Myocyte (in vitro differentiated cells): ENCODE results near the gene TCTN3. TPM values are rescaled to one million over a fixed set of nuclear protein-coding genes. Genes with fewer than 3 reads are reported as not detected.
"Not testable (repeated sequence)": the region's sequence is repeated elsewhere in the genome, so short reads cannot be mapped to it uniquely, and the experiment has no call there.

Source experiments
- DNase-seq: peaks from one replicate; pipeline ENCODE4 v3.0.0-alpha.2; 2012; ENCODE audit warnings: low read depth
- polyA plus RNA-seq: library from polyadenylated mRNA; unstranded; fragments of >200 nt; gene quantifications from one replicate; pipeline ENCODE4 v1.2.1, GENCODE V29; 2012; ENCODE audit warnings: missing spikeins
- total RNA-seq: library from RNA; depleted of rRNA; stranded (reverse); fragments of >200 nt; gene quantifications from 2 replicates; pipeline ENCODE4 v1.2.3, GENCODE V29; 2014

The TCTN3 gene, protein sequence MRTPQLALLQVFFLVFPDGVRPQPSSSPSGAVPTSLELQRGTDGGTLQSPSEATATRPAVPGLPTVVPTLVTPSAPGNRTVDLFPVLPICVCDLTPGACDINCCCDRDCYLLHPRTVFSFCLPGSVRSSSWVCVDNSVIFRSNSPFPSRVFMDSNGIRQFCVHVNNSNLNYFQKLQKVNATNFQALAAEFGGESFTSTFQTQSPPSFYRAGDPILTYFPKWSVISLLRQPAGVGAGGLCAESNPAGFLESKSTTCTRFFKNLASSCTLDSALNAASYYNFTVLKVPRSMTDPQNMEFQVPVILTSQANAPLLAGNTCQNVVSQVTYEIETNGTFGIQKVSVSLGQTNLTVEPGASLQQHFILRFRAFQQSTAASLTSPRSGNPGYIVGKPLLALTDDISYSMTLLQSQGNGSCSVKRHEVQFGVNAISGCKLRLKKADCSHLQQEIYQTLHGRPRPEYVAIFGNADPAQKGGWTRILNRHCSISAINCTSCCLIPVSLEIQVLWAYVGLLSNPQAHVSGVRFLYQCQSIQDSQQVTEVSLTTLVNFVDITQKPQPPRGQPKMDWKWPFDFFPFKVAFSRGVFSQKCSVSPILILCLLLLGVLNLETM
- 33.9 and 35.4 TPM in 2 replicates for total RNA-seq
- polyA plus RNA-seq: 35.5 TPM

DNA sequence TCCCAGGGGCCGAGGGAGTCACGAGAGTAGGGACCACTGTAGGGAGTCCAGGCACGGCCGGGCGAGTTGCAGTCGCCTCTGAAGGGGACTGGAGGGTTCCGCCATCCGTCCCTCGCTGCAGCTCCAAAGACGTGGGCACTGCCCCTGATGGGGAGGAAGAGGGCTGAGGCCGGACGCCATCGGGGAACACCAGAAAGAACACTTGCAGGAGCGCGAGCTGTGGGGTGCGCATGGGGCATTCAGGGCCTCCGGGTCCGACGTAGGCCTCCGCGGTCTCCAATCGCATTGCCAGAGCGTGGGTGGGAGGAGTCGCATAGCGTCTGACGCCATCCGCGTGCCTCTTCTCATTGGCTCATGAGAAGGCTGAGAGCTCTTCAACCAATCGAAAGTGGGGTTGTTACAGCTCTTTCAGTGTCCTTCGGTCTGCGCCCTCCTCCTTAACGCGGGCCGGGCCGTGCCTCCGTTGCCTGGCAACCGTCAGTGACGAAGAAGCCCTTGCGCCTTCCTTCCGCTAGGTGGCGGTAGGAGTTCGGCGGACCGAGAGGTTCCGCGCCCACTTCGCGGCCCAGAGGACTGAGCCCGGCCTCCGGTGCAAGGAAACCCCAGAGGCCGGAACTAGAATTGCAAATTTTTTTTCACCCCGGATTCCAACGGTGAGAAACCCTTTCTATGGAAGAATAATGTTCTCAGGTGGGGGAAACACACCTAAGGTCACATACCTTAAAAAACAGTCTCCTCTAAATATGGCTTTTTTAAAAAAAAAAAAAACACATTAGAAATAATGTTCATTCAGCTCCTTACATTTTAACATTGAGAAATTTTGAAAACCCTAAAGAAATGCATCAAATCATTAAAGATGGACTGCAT lies at the start of gene TCTN3:
Gene TCTN3 (minus strand): TSS at position 260 of the 867 bp plus-strand sequence. CDS start 28 bp downstream, at position 232.
- DNase-seq: peak; percentile 100

DNA sequence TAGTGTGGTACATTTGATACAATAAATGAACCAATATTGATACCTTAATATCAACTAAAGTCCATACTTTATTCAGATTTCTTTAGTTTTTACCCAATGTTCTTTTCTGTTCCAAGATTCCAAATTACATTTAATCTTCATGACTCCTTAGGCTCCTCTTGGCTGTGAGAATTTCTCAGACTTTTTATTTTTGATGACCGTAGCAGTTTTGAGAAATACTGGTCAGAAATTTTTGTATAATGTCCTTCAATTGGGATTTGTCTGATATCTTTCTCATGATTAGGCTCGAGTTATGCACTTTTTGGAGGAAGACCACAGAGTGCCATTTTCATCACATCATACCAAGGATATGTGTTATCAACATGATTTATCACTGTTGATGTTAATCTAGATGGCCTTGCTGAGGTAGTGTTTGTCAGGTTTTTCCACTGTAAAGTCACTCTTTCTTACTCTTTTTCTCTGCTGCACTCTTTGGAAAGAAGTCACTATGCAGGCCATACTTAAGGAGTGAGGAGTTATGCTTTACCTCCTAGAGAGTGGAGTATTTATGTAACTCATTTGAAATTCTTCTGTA lies 49.3 kb upstream of the TCTN3 start:
- DNase-seq: no peak

- no peak for DNase-seq
Observed at GRCh38 chr10:95742485-95742884, 48.8 kb upstream of the TCTN3 start.

- no peak for DNase-seq
Observed at GRCh38 chr10:95741807-95742467, 48.2 kb upstream of the TCTN3 start.

DNA sequence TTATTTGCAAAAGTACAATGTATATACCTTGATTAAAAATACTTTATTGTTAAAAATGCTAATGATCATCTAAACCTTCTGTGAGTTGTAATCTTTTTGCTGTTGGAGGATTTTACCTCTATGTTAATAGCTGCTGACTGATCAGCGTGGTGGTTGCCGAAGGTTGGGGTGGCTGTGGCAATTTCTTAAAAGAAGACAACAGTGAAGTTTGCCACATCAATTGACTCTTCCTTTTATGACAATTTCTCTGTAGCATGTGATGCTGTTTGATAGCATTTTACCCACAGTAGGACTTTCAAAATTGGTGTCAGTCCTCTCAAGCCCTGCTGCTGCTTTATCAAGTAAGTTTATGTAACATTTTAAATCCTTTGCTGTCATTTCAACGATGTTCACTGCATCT lies 45.3 kb upstream of the TCTN3 start:
- DNase-seq: no peak

GRCh38 chr10:95732907-95733306 lies 39.2 kb upstream of the TCTN3 start:
- not testable (repeated sequence) for DNase-seq

DNA sequence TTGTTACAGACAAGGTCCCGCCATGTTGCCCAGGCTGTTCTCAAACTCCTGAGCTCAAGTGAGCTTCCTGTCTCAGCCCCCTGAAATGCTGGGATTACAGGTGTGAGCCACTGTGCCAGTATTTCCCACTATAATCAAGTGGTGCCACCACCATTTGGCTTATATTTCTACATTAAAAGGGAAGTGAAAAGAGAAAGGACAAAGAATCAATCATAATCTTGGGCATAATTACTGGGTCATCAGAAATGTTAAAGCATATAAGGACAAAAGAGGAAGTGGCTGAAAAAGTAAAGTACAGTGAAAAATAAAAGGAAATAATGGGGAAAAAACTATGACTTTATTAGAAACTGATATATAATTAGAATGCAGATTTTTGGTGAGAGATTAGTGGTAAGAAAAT lies 36.5 kb upstream of the TCTN3 start:
- no peak for DNase-seq

DNA sequence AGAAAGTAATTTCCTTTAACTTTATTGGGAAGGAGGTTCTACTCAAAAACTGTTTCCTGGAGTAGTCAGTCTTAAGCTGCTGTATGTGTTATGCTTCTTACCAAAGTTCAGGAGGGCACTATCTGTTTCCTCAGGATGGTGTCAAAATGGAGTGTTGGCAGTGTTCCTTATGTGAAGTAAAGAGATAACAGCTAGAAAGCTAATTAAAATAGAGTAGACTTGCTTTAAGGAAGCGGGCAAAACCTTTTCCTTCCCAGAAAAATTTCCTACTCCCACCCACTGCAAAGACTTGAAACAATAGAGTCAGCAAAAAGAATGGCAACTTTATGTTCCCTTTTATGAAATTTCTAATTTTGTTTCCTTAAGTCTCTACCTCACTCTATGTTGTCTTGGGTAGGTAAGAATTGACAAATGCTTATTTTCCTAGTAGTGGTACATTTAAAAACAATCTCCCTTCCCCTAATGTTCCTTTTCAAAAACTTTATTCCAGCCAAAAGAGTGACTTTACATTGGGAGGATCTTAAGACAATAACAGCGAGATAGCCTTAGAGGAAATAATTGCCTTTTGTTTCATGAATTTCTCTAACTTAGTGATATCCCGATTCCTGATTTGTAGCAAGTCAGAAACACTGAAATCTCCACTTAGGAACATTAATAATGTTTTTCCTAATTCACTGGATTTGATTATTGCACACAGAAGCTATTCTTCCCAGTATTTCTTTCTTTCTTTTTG lies 35.8 kb upstream of the TCTN3 start:
- no peak for DNase-seq

DNA sequence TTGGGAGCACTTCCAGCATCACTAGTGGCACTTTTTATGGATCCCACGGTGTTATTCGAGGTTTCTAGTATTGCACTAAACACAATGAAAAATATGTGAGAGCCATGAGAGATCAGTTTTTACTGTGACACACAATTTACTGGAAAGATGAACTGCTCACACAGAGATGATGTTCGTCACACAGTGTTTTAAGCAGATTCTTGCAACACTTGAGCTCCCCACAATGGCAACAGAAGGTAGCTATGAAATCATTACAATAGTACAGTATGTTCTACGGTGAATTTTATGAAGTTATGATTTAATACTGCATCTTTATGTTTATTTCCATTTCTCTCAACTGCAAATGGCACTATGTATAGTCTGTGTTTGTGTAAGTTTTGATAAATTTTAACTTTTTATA lies 34.8 kb upstream of the TCTN3 start:
- peak; percentile 8 for DNase-seq

- DNase-seq: not testable (repeated sequence)
Observed at GRCh38 chr10:95722496-95722895, 28.8 kb upstream of the TCTN3 start.

- not testable (repeated sequence) for DNase-seq
Observed at GRCh38 chr10:95720745-95721144, 27.0 kb upstream of the TCTN3 start.

GRCh38 chr10:95716866-95717265 lies 23.1 kb upstream of the TCTN3 start:
- no peak for DNase-seq

DNA sequence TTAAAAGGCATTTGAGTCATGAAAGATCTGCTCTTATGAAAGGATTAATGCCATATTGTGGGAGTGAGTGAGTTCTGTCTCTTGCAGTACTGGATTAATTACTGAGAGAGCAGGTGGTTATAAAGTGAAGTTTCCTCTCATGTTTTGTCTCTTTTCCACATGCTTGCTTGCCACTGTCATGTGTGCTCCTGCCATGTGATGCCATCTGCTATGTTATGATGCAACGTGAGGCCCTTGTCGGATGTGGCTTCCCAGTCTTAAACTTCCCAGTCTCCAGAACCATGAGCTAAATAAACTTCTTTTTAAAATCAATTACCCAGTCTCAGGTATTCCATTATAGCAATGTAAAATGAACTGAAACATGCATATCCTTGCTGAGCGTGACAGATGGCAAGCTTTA lies 22.7 kb upstream of the TCTN3 start:
- no peak for DNase-seq

DNA sequence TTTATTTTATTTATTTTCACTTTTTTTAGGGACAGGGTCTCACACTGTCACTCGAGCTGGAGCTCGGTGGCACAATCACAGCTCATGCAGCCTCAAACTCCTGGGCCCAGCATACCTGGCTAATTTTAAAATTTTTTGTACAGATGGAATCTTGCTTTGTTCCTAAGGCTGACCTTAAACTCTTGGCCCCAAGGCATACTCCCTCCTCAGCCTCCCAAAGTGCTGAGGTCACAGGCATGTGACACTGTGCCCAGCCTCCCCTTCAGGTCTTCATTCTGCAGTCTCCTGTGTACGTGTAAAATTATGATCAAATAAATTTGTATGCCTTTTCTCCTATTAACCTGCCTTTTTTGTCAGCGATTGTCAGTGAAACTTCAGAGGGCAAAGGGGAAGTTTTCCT lies 17.8 kb upstream of the TCTN3 start:
- no peak for DNase-seq

DNA sequence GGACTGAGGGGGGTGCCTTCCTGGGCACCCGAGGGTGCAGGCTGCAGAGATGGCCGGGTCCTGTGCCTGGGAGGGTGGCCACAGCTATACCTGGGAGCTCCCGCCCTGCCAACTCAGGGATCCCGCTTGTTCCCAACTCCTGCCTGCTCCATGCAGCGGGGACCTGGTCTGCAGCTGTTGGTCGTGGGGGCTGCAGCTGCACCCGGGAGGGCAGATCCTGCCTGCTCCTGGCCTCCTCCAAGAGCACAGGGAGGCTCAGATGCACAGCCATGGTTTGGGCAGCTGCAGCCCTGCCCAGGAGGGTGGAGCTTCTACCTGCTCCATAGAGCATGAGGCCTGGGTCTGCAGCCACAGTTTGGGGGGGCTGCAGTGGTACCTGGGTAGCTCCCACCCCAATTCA lies 13.3 kb upstream of the TCTN3 start:
- DNase-seq: no peak

- DNase-seq: no peak
Observed at GRCh38 chr10:95706573-95706972, 12.8 kb upstream of the TCTN3 start.

DNA sequence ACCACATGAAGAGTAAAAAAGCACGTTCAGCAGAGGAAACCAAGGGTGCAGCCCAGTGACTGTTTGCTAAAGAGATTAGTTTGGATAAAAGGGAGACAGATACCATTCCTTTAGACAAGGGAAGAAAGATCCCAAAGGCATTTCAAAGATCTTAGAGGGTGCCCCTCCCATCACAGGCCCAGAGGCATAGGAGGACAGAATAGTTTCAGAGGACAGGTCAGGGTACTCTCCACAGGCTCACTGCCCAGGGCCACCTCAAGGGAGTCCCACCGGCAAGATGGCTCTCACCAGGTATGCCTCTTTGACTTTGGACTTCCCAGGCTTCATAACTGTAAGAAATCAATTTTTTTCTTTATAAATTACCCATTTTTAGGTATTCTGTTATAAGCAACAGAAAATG lies 4.7 kb upstream of the TCTN3 start:
- DNase-seq: no peak

GRCh38 chr10:95697429-95697828 lies 3.7 kb upstream of the TCTN3 start:
- DNase-seq: no peak

DNA sequence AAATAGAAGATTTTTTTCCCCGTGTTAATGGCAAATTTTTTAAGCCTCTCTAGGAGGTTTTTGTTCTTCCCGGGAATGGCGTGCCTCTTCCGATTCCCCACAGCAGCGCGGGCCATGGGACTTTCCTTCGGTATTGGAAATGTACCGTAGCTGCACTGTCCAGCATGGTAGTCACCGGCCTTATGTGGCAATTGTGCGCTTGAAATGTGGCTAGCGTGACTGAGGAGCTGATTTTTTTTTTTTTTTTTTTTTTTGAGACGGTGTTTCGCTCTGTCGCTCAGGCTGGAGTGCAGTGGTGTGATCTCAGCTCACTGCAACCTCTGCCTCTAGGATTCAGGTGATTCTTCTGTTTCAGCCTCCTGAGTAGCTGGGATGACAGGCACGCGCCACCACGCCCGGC lies 938 bp upstream of the TCTN3 start:
- no peak for DNase-seq

- DNase-seq: no peak
Observed at GRCh38 chr10:95693071-95693667, 558 bp downstream of the TCTN3 start.
